ENCODE data around the gene HNRNPA2B1.

Gene HNRNPA2B1

GRCh38 chr7:26147030-26147429, 53.5 kb downstream of the HNRNPA2B1 start:
- Histone ChIP-seq H3K4me3 (ENCODE audit: low read depth, low read length) (no peak overlapping the region), H3K36me3 (replicated peaks) (no peaks in the 10 kb centered on the region), H3K27me3 (replicated peaks) (no peaks in the 10 kb centered on the region), H3K27ac (no peak overlapping the region)
- TF ChIP-seq CTCF (IDR thresholded peaks at IDR 0.05; ENCODE audit: low read depth, low read length, missing control alignments) = no peak
- in situ Hi-C loops (cut with HindIII; ENCODE audit: low pct_ligation_motif_present, low sequenced_read_pairs) = no loop called here
- DNase-seq = no peak

GRCh38 chr7:26145238-26145637, 55.3 kb downstream of the HNRNPA2B1 start:
- no peak overlapping the region for H3K4me3 ChIP-seq (ENCODE audit: low read depth, low read length)
- H3K27ac ChIP-seq = no peak overlapping the region
- no peak for DNase-seq
- H3K27me3 ChIP-seq (replicated peaks) = no peaks in the 10 kb centered on the region
- in situ Hi-C loops (cut with HindIII; ENCODE audit: low pct_ligation_motif_present, low sequenced_read_pairs) = no loop called here
- TF ChIP-seq CTCF (IDR thresholded peaks at IDR 0.05; ENCODE audit: low read depth, low read length, missing control alignments) = no peak
- no peaks in the 10 kb centered on the region for H3K36me3 ChIP-seq (replicated peaks)

GRCh38 chr7:26144184-26145080, 56.1 kb downstream of the HNRNPA2B1 start:
- no peak overlapping the region for H3K27ac ChIP-seq
- H3K4me3 ChIP-seq (ENCODE audit: low read depth, low read length) = no peak overlapping the region
- in situ Hi-C loops (cut with HindIII; ENCODE audit: low pct_ligation_motif_present, low sequenced_read_pairs) = no loop called here
- no peaks in the 10 kb centered on the region for H3K27me3 ChIP-seq (replicated peaks)
- TF ChIP-seq CTCF (IDR thresholded peaks at IDR 0.05; ENCODE audit: low read depth, low read length, missing control alignments) = no peak
- H3K36me3 ChIP-seq (replicated peaks) = no peaks in the 10 kb centered on the region
- DNase-seq = no peak

GRCh38 chr7:26143298-26144048, 57.1 kb downstream of the HNRNPA2B1 start:
- no peak for DNase-seq
- TF ChIP-seq CTCF (IDR thresholded peaks at IDR 0.05; ENCODE audit: low read depth, low read length, missing control alignments) = no peak
- H3K27ac ChIP-seq = no peak overlapping the region
- in situ Hi-C loops (cut with HindIII; ENCODE audit: low pct_ligation_motif_present, low sequenced_read_pairs) = no loop called here
- no peaks in the 10 kb centered on the region for H3K36me3 ChIP-seq (replicated peaks)
- H3K4me3 ChIP-seq (ENCODE audit: low read depth, low read length) = no peak overlapping the region
- no peaks in the 10 kb centered on the region for H3K27me3 ChIP-seq (replicated peaks)

- Histone ChIP-seq H3K36me3 (replicated peaks) (no peaks in the 10 kb centered on the region), H3K27me3 (replicated peaks) (no peaks in the 10 kb centered on the region), H3K27ac (no peak overlapping the region), H3K4me3 (ENCODE audit: low read depth, low read length) (no peak overlapping the region)
- DNase-seq = no peak
- no peak for TF ChIP-seq CTCF (IDR thresholded peaks at IDR 0.05; ENCODE audit: low read depth, low read length, missing control alignments)
- in situ Hi-C loops (cut with HindIII; ENCODE audit: low pct_ligation_motif_present, low sequenced_read_pairs) = no loop called here
Observed at GRCh38 chr7:26141077-26141476, 59.5 kb downstream of the HNRNPA2B1 start.
